Gastrocnemius medialis (tissue), 4 donors: ENCODE measurements around the gene TNNT2. TPM values are rescaled to one million over a fixed set of nuclear protein-coding genes. Genes with fewer than 3 reads are reported as not detected.

Experiments used
- ATAC-seq, 2 donors: fragments of 150-250 bp; one replicate each; pipeline ENCODE4 v1.9.1; 2016
- DNase-seq, 2 donors: peaks; one replicate each; pipeline ENCODE4 v3.0.0-alpha.2; 2019
- H3K27ac ChIP-seq, 4 donors: fragments of 200-600 bp; sonication (generic); 1 replicate in 1 of 4; 2 replicates in 3 of 4; pipeline ENCODE4 v1.5.1; 2016 to 2018; ENCODE audit warnings: mild to moderate bottlenecking in 2 of 4, moderate library complexity in 1 of 4
- H3K27me3 ChIP-seq, 3 donors: fragments of 200-600 bp; sonication (generic) in 2 of 3; 1 replicate in 1 of 3; 2 replicates in 2 of 3; pipeline versions ENCODE4 v1.5.1 to v1.6.0; 2016 to 2019; ENCODE audit warnings: mild to moderate bottlenecking in 1 of 3, moderate library complexity in 1 of 3
- H3K36me3 ChIP-seq, 2 donors: fragments of 200-600 bp; sonication (generic) in 1 of 2; one replicate each; pipeline ENCODE4 v1.5.1; 2017 to 2018
- H3K4me1 ChIP-seq, 2 donors: fragments of 200-600 bp; sonication (generic) in 1 of 2; one replicate each; pipeline ENCODE4 v1.5.1; 2016 to 2017; ENCODE audit warnings: mild to moderate bottlenecking in 2 of 2
- H3K4me3 ChIP-seq, 4 donors: fragments of 200-600 bp; sonication (generic) in 3 of 4; 1 replicate in 1 of 4; 2 replicates in 3 of 4; pipeline ENCODE4 v1.5.1; 2016 to 2019; ENCODE audit warnings: mild to moderate bottlenecking in 2 of 4
- H3K9me3 ChIP-seq, 3 donors: fragments of 200-600 bp; sonication (generic) in 2 of 3; 1 replicate in 1 of 3; 2 replicates in 2 of 3; pipeline ENCODE4 v1.5.1; 2016 to 2019
- POLR2A ChIP-seq, 2 donors: fragments of 450-650 bp; IDR thresholded peaks; one replicate each; pipeline ENCODE4 v1.6.1; 2017; ENCODE audit warnings: antibody characterized with exemption in 2 of 2, mild to moderate bottlenecking in 2 of 2, moderate library complexity in 2 of 2
- in situ Hi-C, 4 donors: fragments of 200-750 bp; cut with MboI; loops; one replicate each; pipeline versions ENCODE4 v1.15.0 to v1.8.0; 2017; ENCODE audit warnings: low sequenced_read_pairs in 4 of 4
- intact Hi-C: fragments of 100-400 bp; cut with DNase I; formaldehyde crosslinking; loops from one replicate; pipeline ENCODE4 v1.15.1; 2023; ENCODE audit warnings: low total_unique reads
- total RNA-seq, 4 donors: library from RNA; depleted of rRNA; stranded (reverse); fragments of >200 nt; gene quantifications; one replicate each; pipeline versions ENCODE4 v1.1.0 to v1.2.3, GENCODE V29; 2016
- TF ChIP-seq, protein P1 (sequence below), 5 experiments: fragments of 450-650 bp in 3 of 5; fragments of 200-600 bp in 2 of 5; sonication (generic) in 2 of 5; IDR thresholded peaks in 4 of 5; conservative IDR thresholded peaks in 1 of 5; 1 replicate in 4 of 5; 2 replicates in 1 of 5; pipeline ENCODE4 v1.5.1; 2016 to 2019; ENCODE audit warnings: antibody characterized with exemption in 5 of 5, mild to moderate bottlenecking in 3 of 5, moderate library complexity in 3 of 5

TNNT2 gene
- total RNA-seq, 4 donors from 2014 or later, result 0.39 to 14.8 (median 6.7) TPM; not detected in 1

DNA sequence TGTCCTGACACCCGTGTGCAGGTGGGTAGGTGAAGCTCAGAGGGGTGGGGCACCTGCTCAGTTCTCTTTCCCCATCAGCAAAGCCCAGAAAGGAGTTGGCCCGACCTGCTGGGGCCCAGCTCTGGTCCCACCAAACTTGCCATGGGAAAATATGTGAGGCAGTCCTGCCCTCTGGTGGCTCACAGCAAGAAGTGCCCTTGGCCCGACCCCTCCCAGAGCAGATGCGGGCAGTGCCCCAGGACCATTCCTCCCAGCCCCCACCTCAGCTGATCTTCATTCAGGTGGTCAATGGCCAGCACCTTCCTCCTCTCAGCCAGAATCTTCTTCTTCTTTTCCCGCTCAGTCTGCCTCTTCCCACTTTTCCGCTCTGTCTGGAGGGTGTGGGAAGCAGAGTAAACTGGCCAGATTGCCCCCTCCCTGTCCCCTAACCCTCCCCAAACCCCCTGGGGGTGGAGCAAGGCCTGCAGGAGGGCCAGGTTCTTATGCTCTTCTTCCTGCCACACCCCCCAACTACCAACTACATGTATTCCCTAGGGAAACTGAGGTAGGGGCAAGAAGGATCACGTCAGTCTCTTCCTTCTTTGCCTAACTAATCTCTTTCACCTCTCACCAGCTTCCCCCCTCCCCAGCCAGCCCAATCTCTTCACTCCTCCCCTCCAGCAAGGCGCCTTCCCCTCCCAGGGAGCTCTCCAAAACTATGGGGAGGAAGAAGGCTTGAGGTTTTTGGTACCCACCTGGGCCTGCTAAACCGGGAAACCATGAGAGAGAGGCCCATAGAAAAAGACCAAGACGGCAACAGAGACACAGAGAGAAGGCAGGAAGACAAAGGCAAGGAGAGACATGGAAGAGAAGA lies 15.6 kb downstream of the TNNT2 start:
- TF ChIP-seq, protein P1, sequence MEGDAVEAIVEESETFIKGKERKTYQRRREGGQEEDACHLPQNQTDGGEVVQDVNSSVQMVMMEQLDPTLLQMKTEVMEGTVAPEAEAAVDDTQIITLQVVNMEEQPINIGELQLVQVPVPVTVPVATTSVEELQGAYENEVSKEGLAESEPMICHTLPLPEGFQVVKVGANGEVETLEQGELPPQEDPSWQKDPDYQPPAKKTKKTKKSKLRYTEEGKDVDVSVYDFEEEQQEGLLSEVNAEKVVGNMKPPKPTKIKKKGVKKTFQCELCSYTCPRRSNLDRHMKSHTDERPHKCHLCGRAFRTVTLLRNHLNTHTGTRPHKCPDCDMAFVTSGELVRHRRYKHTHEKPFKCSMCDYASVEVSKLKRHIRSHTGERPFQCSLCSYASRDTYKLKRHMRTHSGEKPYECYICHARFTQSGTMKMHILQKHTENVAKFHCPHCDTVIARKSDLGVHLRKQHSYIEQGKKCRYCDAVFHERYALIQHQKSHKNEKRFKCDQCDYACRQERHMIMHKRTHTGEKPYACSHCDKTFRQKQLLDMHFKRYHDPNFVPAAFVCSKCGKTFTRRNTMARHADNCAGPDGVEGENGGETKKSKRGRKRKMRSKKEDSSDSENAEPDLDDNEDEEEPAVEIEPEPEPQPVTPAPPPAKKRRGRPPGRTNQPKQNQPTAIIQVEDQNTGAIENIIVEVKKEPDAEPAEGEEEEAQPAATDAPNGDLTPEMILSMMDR (IDR thresholded peaks at IDR 0.05 in 4 of 5, conservative IDR thresholded peaks at IDR 0.05 in 1 of 5), result peak; percentile 70 to 88 (median 85)
- no peak for TF ChIP-seq POLR2A (IDR thresholded peaks at IDR 0.05)

GRCh38 chr1:201360901-201361651 lies 16.4 kb downstream of the TNNT2 start:
- H3K4me1 ChIP-seq, result peaks cover 0 to 4% of the 10 kb centered on the region in 2 donors
- in situ Hi-C loops (loop anchor here in 1 of 4 donors (25.0 kb wide), 1 partner anchor 99 kb away; no protein-coding TSS in a partner anchor), intact Hi-C loops (loop anchor here (1.0 kb wide), 2 partner anchors 52 to 107 kb away; no protein-coding TSS in a partner anchor)
- H3K9me3 ChIP-seq, result no peaks in the 10 kb centered on the region
- H3K27ac ChIP-seq, result no peak overlapping the region
- TF ChIP-seq, protein P1 (IDR thresholded peaks at IDR 0.05 in 4 of 5, conservative IDR thresholded peaks at IDR 0.05 in 1 of 5), result no peak
- TF ChIP-seq POLR2A (IDR thresholded peaks at IDR 0.05), result no peak
- no peak for DNase-seq
- no peaks in the 10 kb centered on the region for H3K27me3 ChIP-seq
- no peak for ATAC-seq
- H3K36me3 ChIP-seq, result no peaks in the 10 kb centered on the region
- no peak overlapping the region for H3K4me3 ChIP-seq

More for the DNA sequence above, 15.6 kb downstream of the TNNT2 start:
- DNase-seq (peak in 1 of 2 donors; percentile 35), ATAC-seq (peak in 1 of 2 donors; percentile 58)
- Histone ChIP-seq H3K9me3 (no peaks in the 10 kb centered on the region), H3K4me3 (no peak overlapping the region), H3K36me3 (no peaks in the 10 kb centered on the region), H3K27ac (no peak overlapping the region), H3K4me1 (peaks cover 0 to 4% of the 10 kb centered on the region in 2 donors), H3K27me3 (no peaks in the 10 kb centered on the region)
- in situ Hi-C loops (loop anchor here in 1 of 4 donors (25.0 kb wide), 1 partner anchor 100 kb away; no protein-coding TSS in a partner anchor), intact Hi-C loops (loop anchor here (1.0 kb wide), 2 partner anchors 53 to 108 kb away; no protein-coding TSS in a partner anchor)

DNA sequence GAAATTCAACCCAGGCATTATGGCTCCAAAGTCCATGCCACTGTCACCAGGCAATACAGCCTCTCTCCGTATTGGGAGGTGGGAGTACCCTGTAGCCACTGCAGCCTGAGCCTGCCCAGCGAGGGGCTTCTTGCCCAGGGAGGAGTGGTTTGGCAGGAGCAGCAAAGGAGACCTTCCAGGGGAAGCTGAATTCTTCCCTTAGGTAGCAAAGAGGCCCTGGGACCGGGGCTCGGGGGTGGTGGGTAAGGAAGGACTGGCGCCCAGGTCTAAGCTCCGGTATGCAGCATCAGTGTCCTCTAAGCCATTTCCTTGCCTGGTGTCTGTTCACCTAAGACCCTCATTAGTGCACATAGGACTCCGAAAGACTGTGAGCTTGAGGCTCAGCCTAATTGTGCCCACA lies 17.0 kb downstream of the TNNT2 start:
- no peak overlapping the region for H3K27ac ChIP-seq
- DNase-seq (no peak), ATAC-seq (no peak)
- TF ChIP-seq, protein P1 (IDR thresholded peaks at IDR 0.05 in 4 of 5, conservative IDR thresholded peaks at IDR 0.05 in 1 of 5), result no peak
- no peak for TF ChIP-seq POLR2A (IDR thresholded peaks at IDR 0.05)
- H3K27me3 ChIP-seq, result no peaks in the 10 kb centered on the region
- H3K9me3 ChIP-seq, result no peaks in the 10 kb centered on the region
- peaks cover 0 to 4% of the 10 kb centered on the region in 2 donors for H3K4me1 ChIP-seq
- H3K36me3 ChIP-seq, result no peaks in the 10 kb centered on the region
- intact Hi-C loops (no loop called here), in situ Hi-C loops (loop anchor here in 1 of 4 donors (25.0 kb wide), 1 partner anchor 98 kb away; no protein-coding TSS in a partner anchor)
- H3K4me3 ChIP-seq, result no peak overlapping the region

GRCh38 chr1:201359873-201360210 lies 17.6 kb downstream of the TNNT2 start:
- no peak for TF ChIP-seq POLR2A (IDR thresholded peaks at IDR 0.05)
- TF ChIP-seq, protein P1 (IDR thresholded peaks at IDR 0.05 in 4 of 5, conservative IDR thresholded peaks at IDR 0.05 in 1 of 5), result no peak
- H3K4me3 ChIP-seq, result no peak overlapping the region
- H3K27ac ChIP-seq, result no peak overlapping the region
- no peaks in the 10 kb centered on the region for H3K9me3 ChIP-seq
- ATAC-seq (no peak), DNase-seq (no peak)
- in situ Hi-C loops (loop anchor here (10.0 to 25.0 kb wide), 2 partner anchors 95 to 98 kb away; no protein-coding TSS in a partner anchor), intact Hi-C loops (no loop called here)
- H3K4me1 ChIP-seq, result peaks cover 0 to 4% of the 10 kb centered on the region in 2 donors
- no peaks in the 10 kb centered on the region for H3K27me3 ChIP-seq
- no peaks in the 10 kb centered on the region for H3K36me3 ChIP-seq
